Bronchial epithelial cell (primary cell): Measurements from ENCODE around the gene YY1. TPM values are rescaled to one million over a fixed set of nuclear protein-coding genes. Genes with fewer than 3 reads are reported as not detected.
"Not testable (repeated sequence)": the region's sequence is repeated elsewhere in the genome, so short reads cannot be mapped to it uniquely, and the experiment has no call there.

Experiments
- DNase-seq: peaks from one replicate; pipeline ENCODE4 v3.0.0-alpha.2; 2010; ENCODE audit warnings: low read depth
- FAIRE-seq: peaks from 2 replicates; lab custom pipeline; 2011; peaks lifted over from hg19 to GRCh38; lab: Jason Lieb, UNC
- H3K27me3 ChIP-seq: 2 replicates; pipeline ENCODE4 v1.5.1; 2011; ENCODE audit warnings: low read length; ENCODE audit not compliant: control insufficient read depth, insufficient read depth
- H3K36me3 ChIP-seq: 2 replicates; pipeline ENCODE4 v1.5.1; 2011; ENCODE audit warnings: low read length; ENCODE audit not compliant: control insufficient read depth, insufficient read depth
- H3K4me3 ChIP-seq: 2 replicates; pipeline ENCODE4 v1.5.1; 2011; ENCODE audit warnings: mild to moderate bottlenecking, low read depth, low read length, control low read depth
- CTCF ChIP-seq: IDR thresholded peaks from 2 replicates; pipeline ENCODE4 v1.5.1; 2011; ENCODE audit warnings: mild to moderate bottlenecking, moderate library complexity, low read length, control low read depth, inconsistent platforms; ENCODE audit not compliant: insufficient read depth, severe bottlenecking
- total RNA-seq: library from RNA; depleted of rRNA; stranded (reverse); fragments of >200 nt; gene quantifications from 2 replicates; pipeline ENCODE4 v1.2.1, GENCODE V29; 2014

Gene YY1
- total RNA-seq, 1 donor from 2014 or later = 50.5 TPM

- Histone ChIP-seq H3K36me3 (no peaks in the 10 kb centered on the region), H3K4me3 (no peak overlapping the region), H3K27me3 (no peaks in the 10 kb centered on the region)
- FAIRE-seq (peak; percentile 81), DNase-seq (no peak)
- no peak for TF ChIP-seq CTCF
These were observed 69.0 kb downstream of the YY1 start for GRCh38 chr14:100307766-100308426.

- not testable (repeated sequence) for FAIRE-seq, H3K36me3 ChIP-seq, H3K27me3 ChIP-seq, H3K4me3 ChIP-seq, DNase-seq
These were observed 69.5 kb downstream of the YY1 start for GRCh38 chr14:100308427-100308792.

- H3K36me3 ChIP-seq = no peaks in the 10 kb centered on the region
- DNase-seq (no peak), FAIRE-seq (no peak)
- H3K27me3 ChIP-seq = no peaks in the 10 kb centered on the region
- no peak overlapping the region for H3K4me3 ChIP-seq
- TF ChIP-seq CTCF = no peak
These were observed 70.2 kb downstream of the YY1 start for GRCh38 chr14:100309028-100309737.

GRCh38 chr14:100312110-100312876 lies 73.3 kb downstream of the YY1 start:
- not testable (repeated sequence) for DNase-seq, H3K4me3 ChIP-seq, H3K36me3 ChIP-seq, FAIRE-seq, H3K27me3 ChIP-seq

GRCh38 chr14:100312877-100313400 lies 74.0 kb downstream of the YY1 start:
- no peak overlapping the region for H3K4me3 ChIP-seq
- H3K27me3 ChIP-seq = no peaks in the 10 kb centered on the region
- H3K36me3 ChIP-seq = no peaks in the 10 kb centered on the region
- DNase-seq (no peak), FAIRE-seq (no peak)
- TF ChIP-seq CTCF = no peak

GRCh38 chr14:100313464-100314230 lies 74.7 kb downstream of the YY1 start:
- Histone ChIP-seq H3K4me3 (no peak overlapping the region), H3K27me3 (no peaks in the 10 kb centered on the region), H3K36me3 (no peaks in the 10 kb centered on the region)
- TF ChIP-seq CTCF = no peak
- DNase-seq (no peak), FAIRE-seq (no peak)
